Parathyroid adenoma (tissue), 2 donors: ENCODE data around the gene STOX2.

Source experiments
- H2AFZ ChIP-seq: fragments of 300-600 bp; sonication (generic); one replicate; pipeline ENCODE4 v1.7.0; 2017; ENCODE audit warnings: antibody characterized with exemption, mild to moderate bottlenecking
- H3K27ac ChIP-seq: fragments of 300-600 bp; sonication (generic); one replicate; pipeline ENCODE4 v1.7.0; 2017
- H3K27me3 ChIP-seq: fragments of 300-600 bp; sonication (generic); one replicate; pipeline ENCODE4 v1.7.0; 2017; ENCODE audit warnings: low read length; ENCODE audit not compliant: control insufficient read depth, insufficient read depth
- H3K36me3 ChIP-seq: fragments of 300-600 bp; sonication (generic); one replicate; pipeline ENCODE4 v1.7.0; 2017; ENCODE audit warnings: low read length; ENCODE audit not compliant: control insufficient read depth, insufficient read depth
- H3K4me1 ChIP-seq: fragments of 300-600 bp; sonication (generic); one replicate; pipeline ENCODE4 v1.7.0; 2017; ENCODE audit warnings: control low read depth
- H3K4me2 ChIP-seq: fragments of 300-600 bp; sonication (generic); one replicate; pipeline ENCODE4 v1.7.0; 2017; ENCODE audit warnings: low read length
- H3K4me3 ChIP-seq: fragments of 300-600 bp; sonication (generic); one replicate; pipeline ENCODE4 v1.7.0; 2017; ENCODE audit warnings: low read depth, low read length
- H3K79me2 ChIP-seq: fragments of 300-600 bp; sonication (generic); one replicate; pipeline ENCODE4 v1.7.0; 2017; ENCODE audit warnings: control low read depth
- H3K9ac ChIP-seq: fragments of 300-600 bp; sonication (generic); one replicate; pipeline ENCODE4 v1.7.0; 2017; ENCODE audit warnings: mild to moderate bottlenecking
- H3K9me3 ChIP-seq: fragments of 300-600 bp; sonication (generic); one replicate; pipeline ENCODE4 v1.7.0; 2017; ENCODE audit warnings: low read length; ENCODE audit not compliant: control insufficient read depth
- TF ChIP-seq, protein P1 (sequence below): fragments of 300-600 bp; sonication (generic); IDR thresholded peaks from one replicate; pipeline ENCODE4 v1.7.0; 2017; ENCODE audit warnings: antibody characterized with exemption, mild to moderate bottlenecking
- donor health status: primary hyperparathyroidism.

STOX2 gene

DNA sequence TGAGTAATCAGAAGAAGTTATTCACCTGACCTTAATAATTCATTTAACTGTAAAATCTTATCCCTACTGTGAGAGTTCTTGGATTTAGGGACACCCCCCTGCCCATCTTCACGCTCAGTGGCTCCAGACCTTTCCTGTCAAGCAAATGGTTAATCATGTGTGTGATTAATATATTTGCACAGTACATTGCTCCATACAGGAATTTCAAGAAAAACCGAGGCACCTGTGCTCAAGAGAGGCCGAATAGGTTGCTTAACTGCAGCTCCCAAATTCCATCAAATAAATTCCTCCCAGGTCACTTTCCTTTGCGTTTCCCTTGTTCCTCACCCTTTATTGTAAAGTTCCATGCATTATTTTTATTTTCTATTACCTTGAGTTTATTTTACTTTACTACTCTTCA, 119.5 kb downstream of the STOX2 start:
- no peaks in the 10 kb centered on the region for H3K27me3 ChIP-seq
- H3K4me1 ChIP-seq, result no peaks in the 10 kb centered on the region
- H2AFZ ChIP-seq, result no peak overlapping the region
- no peaks in the 10 kb centered on the region for H3K36me3 ChIP-seq
- H3K9me3 ChIP-seq, result no peaks in the 10 kb centered on the region
- H3K4me2 ChIP-seq, result no peak overlapping the region
- no peak overlapping the region for H3K4me3 ChIP-seq
- no peaks in the 10 kb centered on the region for H3K79me2 ChIP-seq
- no peak overlapping the region for H3K27ac ChIP-seq
- no peak overlapping the region for H3K9ac ChIP-seq
- TF ChIP-seq, protein P1, sequence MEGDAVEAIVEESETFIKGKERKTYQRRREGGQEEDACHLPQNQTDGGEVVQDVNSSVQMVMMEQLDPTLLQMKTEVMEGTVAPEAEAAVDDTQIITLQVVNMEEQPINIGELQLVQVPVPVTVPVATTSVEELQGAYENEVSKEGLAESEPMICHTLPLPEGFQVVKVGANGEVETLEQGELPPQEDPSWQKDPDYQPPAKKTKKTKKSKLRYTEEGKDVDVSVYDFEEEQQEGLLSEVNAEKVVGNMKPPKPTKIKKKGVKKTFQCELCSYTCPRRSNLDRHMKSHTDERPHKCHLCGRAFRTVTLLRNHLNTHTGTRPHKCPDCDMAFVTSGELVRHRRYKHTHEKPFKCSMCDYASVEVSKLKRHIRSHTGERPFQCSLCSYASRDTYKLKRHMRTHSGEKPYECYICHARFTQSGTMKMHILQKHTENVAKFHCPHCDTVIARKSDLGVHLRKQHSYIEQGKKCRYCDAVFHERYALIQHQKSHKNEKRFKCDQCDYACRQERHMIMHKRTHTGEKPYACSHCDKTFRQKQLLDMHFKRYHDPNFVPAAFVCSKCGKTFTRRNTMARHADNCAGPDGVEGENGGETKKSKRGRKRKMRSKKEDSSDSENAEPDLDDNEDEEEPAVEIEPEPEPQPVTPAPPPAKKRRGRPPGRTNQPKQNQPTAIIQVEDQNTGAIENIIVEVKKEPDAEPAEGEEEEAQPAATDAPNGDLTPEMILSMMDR, result no peak

DNA sequence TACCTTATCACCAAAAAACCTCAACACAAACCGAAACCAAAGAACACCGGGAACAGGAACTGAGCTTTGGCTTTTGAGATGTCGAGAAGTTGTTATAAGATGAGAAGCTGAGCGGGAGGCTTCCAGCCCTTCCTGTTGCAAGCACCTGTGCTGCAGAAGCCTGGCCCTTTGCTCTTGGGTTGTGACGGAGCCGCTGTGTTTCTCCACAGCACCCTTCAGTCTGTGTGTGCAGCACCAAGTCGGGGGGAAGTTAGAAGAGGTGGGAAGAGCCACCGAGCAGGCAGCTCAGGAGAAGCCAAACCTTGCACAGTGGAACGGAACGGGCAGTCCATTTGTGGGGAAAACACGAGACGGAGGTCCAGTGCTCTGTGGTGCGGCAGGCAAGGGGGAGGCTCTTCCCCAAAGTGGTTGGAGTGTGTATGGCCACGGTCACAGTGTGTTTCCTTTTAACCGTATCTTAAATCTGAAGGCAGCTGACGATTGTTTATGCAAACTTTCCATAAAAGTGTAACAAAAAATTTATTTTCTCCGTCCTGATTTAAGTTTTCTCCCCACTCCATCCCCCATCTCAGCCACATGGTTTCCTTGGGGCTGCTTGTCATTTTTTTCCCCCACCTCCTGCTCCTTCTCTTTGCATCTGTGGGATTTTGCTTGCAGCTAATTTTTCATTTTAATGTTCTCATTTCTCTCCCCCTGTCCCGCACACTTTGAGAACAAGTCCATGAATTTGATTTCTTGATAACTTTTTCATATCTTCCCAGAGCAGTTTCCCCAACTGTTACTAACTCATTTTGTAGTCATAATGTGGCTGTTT, 123.7 kb downstream of the STOX2 start:
- Histone ChIP-seq H3K27ac (no peak overlapping the region), H3K4me1 (no peaks in the 10 kb centered on the region), H3K36me3 (no peaks in the 10 kb centered on the region), H3K9me3 (no peaks in the 10 kb centered on the region), H2AFZ (no peak overlapping the region), H3K9ac (no peak overlapping the region), H3K79me2 (no peaks in the 10 kb centered on the region), H3K4me3 (no peak overlapping the region), H3K4me2 (no peak overlapping the region), H3K27me3 (no peaks in the 10 kb centered on the region)
- TF ChIP-seq, protein P1, result no peak

DNA sequence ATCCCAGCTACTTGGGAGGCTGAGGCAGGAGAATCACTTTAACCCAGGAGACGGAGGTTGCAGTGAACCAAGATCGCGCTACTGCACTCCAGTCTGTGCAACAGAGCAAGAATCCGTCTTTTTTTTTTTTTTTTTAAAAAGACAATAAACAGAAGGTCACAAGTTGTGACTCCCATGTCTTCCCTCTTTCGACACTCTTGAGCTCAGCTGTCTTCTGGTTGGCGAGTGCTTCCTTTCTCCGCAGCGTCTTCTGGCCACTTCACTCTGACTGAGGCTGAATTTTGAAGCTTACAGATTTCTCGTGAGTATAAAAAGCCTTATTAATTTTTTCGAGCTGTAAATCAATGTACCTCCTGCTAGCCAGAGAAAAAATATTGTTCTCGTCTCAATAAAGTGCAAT, 124.9 kb downstream of the STOX2 start:
- no peaks in the 10 kb centered on the region for H3K36me3 ChIP-seq
- H2AFZ ChIP-seq, result no peak overlapping the region
- no peaks in the 10 kb centered on the region for H3K79me2 ChIP-seq
- no peak overlapping the region for H3K4me2 ChIP-seq
- H3K9ac ChIP-seq, result no peak overlapping the region
- no peaks in the 10 kb centered on the region for H3K4me1 ChIP-seq
- H3K27ac ChIP-seq, result no peak overlapping the region
- H3K4me3 ChIP-seq, result no peak overlapping the region
- TF ChIP-seq, protein P1, result no peak
- H3K9me3 ChIP-seq, result no peaks in the 10 kb centered on the region
- no peaks in the 10 kb centered on the region for H3K27me3 ChIP-seq

DNA sequence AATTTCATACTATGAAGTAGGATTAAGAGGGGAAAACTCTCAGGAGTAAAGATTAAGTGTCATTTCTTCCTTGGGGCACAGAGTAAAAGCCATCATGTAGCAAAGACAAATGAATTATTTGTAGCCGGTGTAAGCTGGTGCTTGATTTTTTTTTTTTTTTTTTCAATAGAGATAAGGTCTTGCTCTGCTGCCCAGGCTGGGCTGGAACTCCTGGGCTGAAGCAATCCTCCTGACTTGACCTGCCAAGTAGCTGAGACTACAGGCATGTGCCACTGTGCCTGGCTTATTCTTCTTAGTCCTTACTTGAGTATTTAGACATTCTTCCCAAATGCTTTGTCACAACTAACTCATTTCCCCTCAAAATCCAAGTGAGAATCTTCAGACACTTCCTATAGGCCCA, 125.7 kb downstream of the STOX2 start:
- Histone ChIP-seq H3K4me2 (no peak overlapping the region), H2AFZ (no peak overlapping the region), H3K27me3 (no peaks in the 10 kb centered on the region), H3K36me3 (no peaks in the 10 kb centered on the region), H3K4me1 (no peaks in the 10 kb centered on the region), H3K4me3 (no peak overlapping the region), H3K9ac (no peak overlapping the region), H3K27ac (no peak overlapping the region), H3K79me2 (no peaks in the 10 kb centered on the region), H3K9me3 (no peaks in the 10 kb centered on the region)
- TF ChIP-seq, protein P1, result no peak

DNA sequence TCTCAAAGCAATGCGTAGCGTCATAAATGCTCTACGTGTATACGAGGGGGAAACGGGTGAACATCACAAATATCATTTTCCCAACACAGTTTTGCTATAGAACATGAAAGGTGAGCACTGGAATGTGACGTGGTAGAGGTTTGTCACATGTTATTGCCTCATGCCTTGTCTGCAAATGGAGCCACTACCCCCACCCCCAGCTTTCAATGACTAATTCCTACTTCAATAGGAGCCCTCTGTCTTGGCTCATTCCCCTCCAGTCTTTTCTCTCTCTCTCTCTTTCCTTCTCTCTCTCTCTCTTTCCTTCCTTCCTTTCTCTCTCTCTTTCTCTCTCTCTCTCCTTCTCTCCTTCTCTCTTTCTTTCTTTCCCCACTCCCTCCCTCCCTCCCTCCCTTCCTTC, 127.0 kb downstream of the STOX2 start:
- H3K4me1 ChIP-seq, result no peaks in the 10 kb centered on the region
- H3K27ac ChIP-seq, result no peak overlapping the region
- H3K4me2 ChIP-seq, result no peak overlapping the region
- H3K4me3 ChIP-seq, result no peak overlapping the region
- TF ChIP-seq, protein P1, result no peak
- no peaks in the 10 kb centered on the region for H3K36me3 ChIP-seq
- H3K27me3 ChIP-seq, result no peaks in the 10 kb centered on the region
- H3K9me3 ChIP-seq, result no peaks in the 10 kb centered on the region
- H2AFZ ChIP-seq, result no peak overlapping the region
- no peaks in the 10 kb centered on the region for H3K79me2 ChIP-seq
- H3K9ac ChIP-seq, result no peak overlapping the region
